WERI-Rb-1 (cell line): Measurements from ENCODE around the gene DBH.

ENCODE experiments used
- DNase-seq: peaks from one replicate; pipeline ENCODE4 v3.0.0-alpha.2; 2020
- H3K27ac ChIP-seq: fragments of 250-450 bp; sonication (Bioruptor Pico); 2 replicates; pipeline ENCODE4 v1.5.1; 2020; ENCODE audit warnings: mild to moderate bottlenecking, moderate library complexity
- H3K27me3 ChIP-seq: fragments of 250-450 bp; sonication (Bioruptor Pico); 2 replicates; pipeline ENCODE4 v1.5.1; 2021; ENCODE audit warnings: mild to moderate bottlenecking, low read depth, moderate library complexity; ENCODE audit not compliant: insufficient read depth, severe bottlenecking
- H3K36me3 ChIP-seq: fragments of 250-450 bp; sonication (Bioruptor Pico); 2 replicates; pipeline ENCODE4 v1.5.1; 2020; ENCODE audit warnings: mild to moderate bottlenecking, moderate library complexity
- H3K4me3 ChIP-seq: 2 replicates; pipeline ENCODE4 v1.5.1; 2011; ENCODE audit warnings: low read depth, mild to moderate bottlenecking, control low read depth, low read length
- H3K9me3 ChIP-seq: fragments of 250-450 bp; sonication (Bioruptor Pico); 2 replicates; pipeline ENCODE4 v1.5.1; 2021; ENCODE audit warnings: mild to moderate bottlenecking, moderate library complexity; ENCODE audit not compliant: severe bottlenecking
- CTCF ChIP-seq: IDR thresholded peaks from 2 replicates; pipeline ENCODE4 v1.5.1; 2011; ENCODE audit warnings: low read depth, mild to moderate bottlenecking, control low read depth, inconsistent platforms, low read length

The DBH gene

GRCh38 chr9:133679466-133680061 is 43.4 kb downstream of the DBH start:
- no peak overlapping the region for H3K27ac ChIP-seq
- no peaks in the 10 kb centered on the region for H3K9me3 ChIP-seq
- TF ChIP-seq CTCF: no peak
- no peaks in the 10 kb centered on the region for H3K27me3 ChIP-seq
- peaks cover 87% of the 10 kb centered on the region for H3K36me3 ChIP-seq
- no peak overlapping the region for H3K4me3 ChIP-seq
- no peak for DNase-seq

- Histone ChIP-seq H3K9me3 (no peaks in the 10 kb centered on the region), H3K27ac (no peak overlapping the region), H3K4me3 (no peak overlapping the region), H3K36me3 (peaks cover 90% of the 10 kb centered on the region), H3K27me3 (no peaks in the 10 kb centered on the region)
- no peak for DNase-seq
- peak; percentile 14; the same call in 1 of the 2 replicates for TF ChIP-seq CTCF
These were observed 44.2 kb downstream of the DBH start for GRCh38 chr9:133680250-133680975.

GRCh38 chr9:133680976-133681657 is 45.0 kb downstream of the DBH start:
- no peak for TF ChIP-seq CTCF
- no peaks in the 10 kb centered on the region for H3K27me3 ChIP-seq
- H3K27ac ChIP-seq: no peak overlapping the region
- peaks cover 93% of the 10 kb centered on the region for H3K36me3 ChIP-seq
- H3K4me3 ChIP-seq: no peak overlapping the region
- DNase-seq: no peak
- H3K9me3 ChIP-seq: no peaks in the 10 kb centered on the region

GRCh38 chr9:133681658-133682306 is 45.6 kb downstream of the DBH start:
- H3K27me3 ChIP-seq: no peaks in the 10 kb centered on the region

More at GRCh38 chr9:133681658-133682306, 45.6 kb downstream of the DBH start:
- no peak for DNase-seq
- H3K9me3 ChIP-seq: no peaks in the 10 kb centered on the region
- H3K27ac ChIP-seq: no peak overlapping the region
- H3K36me3 ChIP-seq: peaks cover 93% of the 10 kb centered on the region
- TF ChIP-seq CTCF: no peak
- no peak overlapping the region for H3K4me3 ChIP-seq
